HCT116 (cell line): ENCODE measurements around the gene ARHGAP19. TPM values are rescaled to one million over a fixed set of nuclear protein-coding genes. Genes with fewer than 3 reads are reported as not detected.

Experiments
- ATAC-seq: fragments of 200-7000 bp; cut with Tn5 transposase; 2 replicates; pipeline ENCODE4 v1.9.1; 2020; ENCODE audit warnings: mild to moderate bottlenecking, moderate library complexity
- BruUV-seq: library from RNA; stranded (reverse); fragments of 400-500 nt; replicated peaks from 2 replicates; lab custom pipeline; 2021; lab: Mats Ljungman, UMichigan
- CTCF ChIA-PET: fragments of 300-600 bp; sonication (Branson Sonifier 250); formaldehyde crosslinking; loops from one replicate; lab custom pipeline; 2021; ENCODE audit warnings: antibody characterized with exemption; lab: Charles Lee
- POLR2A ChIA-PET: fragments of 300-600, 350-600 bp; sonication (Branson Sonifier 250); formaldehyde crosslinking; loops from one replicate; lab custom pipeline; 2021; ENCODE audit warnings: antibody characterized with exemption; lab: Charles Lee
- RAD21 ChIA-PET, 2 experiments: fragments of 300-600 bp; sonication (Branson Sonifier 250); formaldehyde crosslinking; loops; one replicate each; lab custom pipeline; 2023; ENCODE audit warnings: low total read pairs in 2 of 2; ENCODE audit not compliant: uncharacterized antibody in 2 of 2, unreplicated experiment in 2 of 2, low non-redundant PET in 1 of 2; lab: Charles Lee
- DNase-seq: peaks from one replicate; pipeline ENCODE4 v3.0.0-alpha.2; 2010; ENCODE audit warnings: low read depth, low spot score
- H2AFZ ChIP-seq: fragments of 200-600 bp; shearing (Covaris generic), sonication (generic); 2 replicates; pipeline ENCODE4 v1.6.1; 2017; ENCODE audit warnings: low read depth, mixed run types, mixed read lengths, antibody characterized with exemption, low read length; ENCODE audit not compliant: poor library complexity, severe bottlenecking
- H3K27ac ChIP-seq: 2 replicates; pipeline ENCODE4 v1.5.1; 2012; ENCODE audit warnings: low read depth, low read length
- H3K27me3 ChIP-seq: fragments of 200-600 bp; sonication (generic); 2 replicates; pipeline ENCODE4 v1.6.1; 2016; ENCODE audit warnings: mixed run types, low read length, mixed read lengths; ENCODE audit not compliant: insufficient read depth
- H3K36me3 ChIP-seq, 2 experiments: fragments of 200-500 bp in 1 of 2; fragments of 200-600 bp in 1 of 2; sonication (Bioruptor generic) in 1 of 2; sonication (generic) in 1 of 2; 2 replicates each; pipeline versions ENCODE4 v1.5.1 to v1.6.1; 2014 to 2016; ENCODE audit warnings: low read length in 2 of 2, inconsistent platforms in 1 of 2, mixed read lengths in 1 of 2, mixed run types in 1 of 2; ENCODE audit not compliant: insufficient read depth in 2 of 2, control insufficient read depth in 1 of 2
- H3K4me1 ChIP-seq, 2 experiments: fragments of 200-600 bp in 1 of 2; sonication (generic) in 1 of 2; 2 replicates each; pipeline versions ENCODE4 v1.5.1 to v1.6.1; 2012 to 2017; ENCODE audit warnings: low read length in 2 of 2, inconsistent platforms in 1 of 2, mild to moderate bottlenecking in 1 of 2, mixed read lengths in 1 of 2, mixed run types in 1 of 2, moderate library complexity in 1 of 2; ENCODE audit not compliant: insufficient read depth in 2 of 2, control insufficient read depth in 1 of 2
- H3K4me2 ChIP-seq: fragments of 200-600 bp; sonication (generic); 2 replicates; pipeline ENCODE4 v1.6.1; 2017; ENCODE audit warnings: mixed run types, low read length, mixed read lengths
- H3K4me3 ChIP-seq, 2 experiments: fragments of 200-600 bp in 1 of 2; sonication (generic) in 1 of 2; replicated peaks in 1 of 2; 2 replicates each; pipeline ENCODE4 v1.5.1; 2011 to 2016; ENCODE audit warnings: low read length in 2 of 2, control low read depth in 1 of 2, low read depth in 1 of 2, mild to moderate bottlenecking in 1 of 2, mixed read lengths in 1 of 2, mixed run types in 1 of 2
- H3K79me2 ChIP-seq: fragments of 200-600 bp; sonication (generic); 2 replicates; pipeline ENCODE4 v1.6.1; 2017; ENCODE audit warnings: mild to moderate bottlenecking, mixed run types, low read length, moderate library complexity, mixed read lengths; ENCODE audit not compliant: insufficient read depth
- H3K9ac ChIP-seq: fragments of 200-600 bp; sonication (generic); 2 replicates; pipeline ENCODE4 v1.6.1; 2016; ENCODE audit warnings: low read length, mixed read lengths
- H3K9me2 ChIP-seq: fragments of 200-600 bp; sonication (generic), shearing (Covaris generic); 2 replicates; pipeline ENCODE4 v1.6.1; 2017; ENCODE audit warnings: mixed run types, mild to moderate bottlenecking, moderate library complexity; ENCODE audit not compliant: insufficient read depth
- H3K9me3 ChIP-seq, 2 experiments: fragments of 200-500 bp in 1 of 2; fragments of 200-600 bp in 1 of 2; sonication (Bioruptor generic) in 1 of 2; sonication (generic) in 1 of 2; 2 replicates each; pipeline ENCODE4 v1.6.1; 2014 to 2017; ENCODE audit warnings: low read length in 2 of 2, mixed read lengths in 2 of 2, inconsistent platforms in 1 of 2, low read depth in 1 of 2, mild to moderate bottlenecking in 1 of 2, mixed run types in 1 of 2, moderate library complexity in 1 of 2; ENCODE audit not compliant: control insufficient read depth in 1 of 2, insufficient read depth in 1 of 2
- H4K20me1 ChIP-seq: fragments of 200-600 bp; sonication (generic), shearing (Covaris generic); 2 replicates; pipeline ENCODE4 v1.6.1; 2017; ENCODE audit warnings: mixed run types, mild to moderate bottlenecking, moderate library complexity; ENCODE audit not compliant: insufficient read depth
- ATF3 ChIP-seq: IDR thresholded peaks from 2 replicates; pipeline ENCODE4 v1.6.1; 2012
- CTCF ChIP-seq, 3 experiments: fragments of 200-600 bp in 1 of 3; sonication (generic) in 1 of 3; IDR thresholded peaks in 2 of 3; conservative IDR thresholded peaks in 1 of 3; 2 replicates each; pipeline ENCODE4 v1.5.1; 2012 to 2017; ENCODE audit warnings: low read depth in 2 of 3, low read length in 2 of 3, antibody characterized with exemption in 1 of 3, borderline replicate concordance in 1 of 3, control low read depth in 1 of 3, mild to moderate bottlenecking in 1 of 3, mixed read lengths in 1 of 3, mixed run types in 1 of 3, moderate library complexity in 1 of 3; ENCODE audit not compliant: insufficient read depth in 1 of 3
- ELF1 ChIP-seq: IDR thresholded peaks from 2 replicates; pipeline ENCODE4 v1.6.1; 2012; ENCODE audit warnings: low read depth, borderline replicate concordance
- EZH2phosphoT487 ChIP-seq: fragments of 200-600 bp; IDR thresholded peaks from 2 replicates; pipeline ENCODE4 v1.6.1; 2018; ENCODE audit warnings: antibody characterized with exemption, borderline replicate concordance
- FOSL1 ChIP-seq: IDR thresholded peaks from 2 replicates; pipeline ENCODE4 v1.6.1; 2012; ENCODE audit warnings: low read depth
- JUND ChIP-seq: IDR thresholded peaks from 2 replicates; pipeline ENCODE4 v1.6.1; 2012
- MAX ChIP-seq: IDR thresholded peaks from 2 replicates; pipeline ENCODE4 v1.6.1; 2012
- POLR2A ChIP-seq: IDR thresholded peaks from 2 replicates; pipeline ENCODE4 v1.7.0; 2011; ENCODE audit warnings: borderline replicate concordance; ENCODE audit not compliant: insufficient read depth, insufficient read length; ENCODE audit errors: extremely low read depth
- POLR2AphosphoS5 ChIP-seq: IDR thresholded peaks from 2 replicates; pipeline ENCODE4 v1.6.1; 2011; ENCODE audit warnings: mild to moderate bottlenecking, low read depth, low read length, moderate library complexity
- RAD21 ChIP-seq: IDR thresholded peaks from 2 replicates; pipeline ENCODE4 v1.6.1; 2012; ENCODE audit warnings: low read depth, mild to moderate bottlenecking
- REST ChIP-seq: IDR thresholded peaks from 2 replicates; pipeline ENCODE4 v1.6.1; 2012; ENCODE audit warnings: low read depth
- SP1 ChIP-seq: IDR thresholded peaks from 2 replicates; pipeline ENCODE4 v1.6.1; 2012; ENCODE audit warnings: low read depth
- TCF7L2 ChIP-seq: IDR thresholded peaks from 2 replicates; pipeline ENCODE4 v1.7.0; 2011; ENCODE audit warnings: borderline replicate concordance, inconsistent platforms; ENCODE audit not compliant: insufficient read depth, insufficient read length; ENCODE audit errors: extremely low read depth
- YY1 ChIP-seq: IDR thresholded peaks from 2 replicates; pipeline ENCODE4 v1.6.1; 2011; ENCODE audit warnings: low read length, low read depth, moderate library complexity, mild to moderate bottlenecking; ENCODE audit not compliant: insufficient replicate concordance; ENCODE audit errors: extremely low read depth
- ZBTB33 ChIP-seq: IDR thresholded peaks from 2 replicates; pipeline ENCODE4 v1.6.1; 2011; ENCODE audit warnings: mild to moderate bottlenecking, low read length, moderate library complexity; ENCODE audit not compliant: insufficient replicate concordance; ENCODE audit errors: extremely low read depth
- ZFX ChIP-seq: fragments of 450-650 bp; IDR thresholded peaks from 2 replicates; pipeline ENCODE4 v1.6.1; 2017
- intact Hi-C: fragments of 100-400 bp; cut with micrococcal nuclease; formaldehyde crosslinking; loops from 2 replicates; pipeline ENCODE4 v1.10.0; 2022
- total RNA-seq: library from RNA; stranded (reverse); gene quantifications from one replicate; pipeline ENCODE4 v1.2.1, GENCODE V29; 2021; ENCODE audit not compliant: unreplicated experiment

Gene ARHGAP19
- total RNA-seq, 1 experiment from 2014 or later: 36.8 TPM

GRCh38 chr10:97226398-97226797 lies 66.0 kb downstream of the ARHGAP19 start:
- RAD21 ChIA-PET: no interaction called here
- no peak overlapping the region for H3K4me3 ChIP-seq
- no peaks in the 10 kb centered on the region for H3K27me3 ChIP-seq
- no TSS peak for BruUV-seq
- no peak for ATAC-seq
- H3K27ac ChIP-seq: no peak overlapping the region
- no peaks in the 10 kb centered on the region for H4K20me1 ChIP-seq
- H3K9ac ChIP-seq: no peak overlapping the region
- no peaks in the 10 kb centered on the region for H3K79me2 ChIP-seq
- no peaks in the 10 kb centered on the region for H3K9me3 ChIP-seq
- no peak overlapping the region for H2AFZ ChIP-seq
- TF ChIP-seq CTCF (IDR thresholded peaks at IDR 0.05 in 2 of 3, conservative IDR thresholded peaks at IDR 0.05 in 1 of 3; ENCODE audit: borderline replicate concordance in 1 of 3, insufficient read depth in 1 of 3, low read depth in 2 of 3, low read length in 2 of 3) (no peak), POLR2A (no peak), REST (no peak), RAD21 (no peak), FOSL1 (no peak), TCF7L2 (no peak), EZH2phosphoT487 (no peak), ELF1 (no peak), ATF3 (no peak), YY1 (no peak), SP1 (no peak), ZFX (no peak), ZBTB33 (no peak), MAX (no peak), JUND (no peak), POLR2AphosphoS5 (no peak)
- intact Hi-C loops: no loop called here
- POLR2A ChIA-PET: no interaction called here
- H3K36me3 ChIP-seq: 0 out of 4 replicates have a peak, but pooled peaks cover 2 to 14% of the 10 kb centered on the region in 2 experiments
- CTCF ChIA-PET: no interaction called here
- no peaks in the 10 kb centered on the region for H3K9me2 ChIP-seq
- H3K4me1 ChIP-seq: no peaks in the 10 kb centered on the region
- no peak for DNase-seq
- no peak overlapping the region for H3K4me2 ChIP-seq
